CD8-positive, alpha-beta memory T cell (primary cell): Measurements from ENCODE around the gene PHF20. TPM values are rescaled to one million over a fixed set of nuclear protein-coding genes. Genes with fewer than 3 reads are reported as not detected.

Experiments used
- CTCF ChIA-PET: fragments of 350-600 bp; sonication (Branson Sonifier 250); formaldehyde crosslinking; loops from one replicate; lab custom pipeline; 2021; ENCODE audit warnings: antibody characterized with exemption; lab: Charles Lee
- POLR2A ChIA-PET: fragments of 350-600 bp; sonication (Branson Sonifier 250); formaldehyde crosslinking; loops from one replicate; lab custom pipeline; 2021; ENCODE audit warnings: antibody characterized with exemption; lab: Charles Lee
- DNase-seq, 5 donors: peaks; one replicate each; pipeline versions ENCODE4 v3.0.0 to v3.0.0-alpha.2; 2020 to 2022; ENCODE audit warnings: mixed read lengths in 1 of 5
- H3K27ac ChIP-seq: one replicate; pipeline ENCODE4 v1.7.0; 2013; ENCODE audit warnings: low read depth, mild to moderate bottlenecking, low read length, moderate library complexity
- H3K27me3 ChIP-seq: 2 replicates; pipeline ENCODE4 v1.7.0; 2013; ENCODE audit warnings: low read length, mild to moderate bottlenecking; ENCODE audit not compliant: insufficient read depth, poor library complexity, severe bottlenecking
- H3K36me3 ChIP-seq: 2 replicates; pipeline ENCODE4 v1.7.0; 2013; ENCODE audit warnings: mild to moderate bottlenecking, low read length, moderate library complexity; ENCODE audit not compliant: insufficient read depth
- H3K4me1 ChIP-seq: 2 replicates; pipeline ENCODE4 v1.7.0; 2013; ENCODE audit warnings: mild to moderate bottlenecking, low read length, moderate library complexity; ENCODE audit not compliant: insufficient read depth
- H3K4me3 ChIP-seq: 2 replicates; pipeline ENCODE4 v1.7.0; 2013; ENCODE audit warnings: mild to moderate bottlenecking, low read length
- H3K9me3 ChIP-seq: 2 replicates; pipeline ENCODE4 v1.7.0; 2013; ENCODE audit warnings: mild to moderate bottlenecking, low read length
- H3K27ac Mint-ChIP-seq, 8 donors: one replicate each; pipeline ENCODE4 v1.8.0; 2020 to 2021; ENCODE audit warnings: mixed read lengths in 8 of 8, mild to moderate bottlenecking in 6 of 8, inconsistent platforms in 3 of 8, moderate library complexity in 3 of 8
- H3K27me3 Mint-ChIP-seq, 2 donors: one replicate each; pipeline ENCODE4 v1.8.0; 2020 to 2021; ENCODE audit warnings: mixed read lengths in 2 of 2, mild to moderate bottlenecking in 1 of 2, moderate library complexity in 1 of 2
- H3K36me3 Mint-ChIP-seq, 3 donors: one replicate each; pipeline ENCODE4 v1.8.0; 2020 to 2021; ENCODE audit warnings: mixed read lengths in 3 of 3, inconsistent platforms in 1 of 3, mild to moderate bottlenecking in 1 of 3
- H3K4me1 Mint-ChIP-seq, 3 donors: one replicate each; pipeline ENCODE4 v1.8.0; 2020 to 2021; ENCODE audit warnings: mixed read lengths in 3 of 3, inconsistent platforms in 1 of 3, mild to moderate bottlenecking in 1 of 3
- H3K4me3 Mint-ChIP-seq, 7 donors: one replicate each; pipeline ENCODE4 v1.8.0; 2020 to 2021; ENCODE audit warnings: mixed read lengths in 7 of 7, mild to moderate bottlenecking in 6 of 7, moderate library complexity in 4 of 7, inconsistent platforms in 2 of 7
- H3K9me3 Mint-ChIP-seq, 5 donors: one replicate each; pipeline ENCODE4 v1.8.0; 2020 to 2022; ENCODE audit warnings: mixed read lengths in 5 of 5, mild to moderate bottlenecking in 3 of 5, moderate library complexity in 2 of 5, inconsistent platforms in 1 of 5
- polyA plus RNA-seq: library from polyadenylated mRNA; unstranded; fragments of 300-500 nt; fragmentation: Illumina TruSeq; gene quantifications from one replicate; pipeline ENCODE4 v1.2.3, GENCODE V29; 2021
- total RNA-seq, 2 experiments: library from RNA; stranded (reverse); gene quantifications; one replicate each; pipeline ENCODE4 v1.2.3, GENCODE V29; 2021

Gene PHF20
- total and polyA plus RNA-seq, 3 experiments from 2014 or later: 53.9 to 124 (median 54.3) TPM

GRCh38 chr20:35734777-35735649 lies 36.8 kb upstream of the PHF20 start:
- Histone ChIP-seq H3K9me3 (no peaks in the 10 kb centered on the region), H3K27me3 (no peaks in the 10 kb centered on the region), H3K4me3 (no peak overlapping the region), H3K27ac (no peak overlapping the region), H3K36me3 (peaks cover 72% of the 10 kb centered on the region), H3K4me1 (peaks cover 93% of the 10 kb centered on the region)
- POLR2A ChIA-PET: interaction anchor here (0.7 to 1.7 kb wide), 3 partner anchors 9 to 114 kb away, joined by 3 to 10 read pairs (median 5); no protein-coding TSS in a partner anchor
- peaks cover 76 to 92% (median 87%) of the 10 kb centered on the region in 3 donors for H3K4me1 Mint-ChIP-seq
- H3K27ac Mint-ChIP-seq: peak overlapping the region in 6 of 8 donors; percentile 11 to 91 (median 70)
- peak overlapping the region; percentile 35 to 74 (median 71) for H3K4me3 Mint-ChIP-seq
- no peak for DNase-seq
- H3K36me3 Mint-ChIP-seq: peaks cover 27 to 88% (median 33%) of the 10 kb centered on the region in 3 donors
- no peaks in the 10 kb centered on the region for H3K9me3 Mint-ChIP-seq
- H3K27me3 Mint-ChIP-seq: peaks cover 0 to 3% of the 10 kb centered on the region in 2 donors
- CTCF ChIA-PET: interaction anchor here (0.9 to 1.4 kb wide), 3 partner anchors 14 to 134 kb away, joined by 3 read pairs; no protein-coding TSS in a partner anchor

DNA sequence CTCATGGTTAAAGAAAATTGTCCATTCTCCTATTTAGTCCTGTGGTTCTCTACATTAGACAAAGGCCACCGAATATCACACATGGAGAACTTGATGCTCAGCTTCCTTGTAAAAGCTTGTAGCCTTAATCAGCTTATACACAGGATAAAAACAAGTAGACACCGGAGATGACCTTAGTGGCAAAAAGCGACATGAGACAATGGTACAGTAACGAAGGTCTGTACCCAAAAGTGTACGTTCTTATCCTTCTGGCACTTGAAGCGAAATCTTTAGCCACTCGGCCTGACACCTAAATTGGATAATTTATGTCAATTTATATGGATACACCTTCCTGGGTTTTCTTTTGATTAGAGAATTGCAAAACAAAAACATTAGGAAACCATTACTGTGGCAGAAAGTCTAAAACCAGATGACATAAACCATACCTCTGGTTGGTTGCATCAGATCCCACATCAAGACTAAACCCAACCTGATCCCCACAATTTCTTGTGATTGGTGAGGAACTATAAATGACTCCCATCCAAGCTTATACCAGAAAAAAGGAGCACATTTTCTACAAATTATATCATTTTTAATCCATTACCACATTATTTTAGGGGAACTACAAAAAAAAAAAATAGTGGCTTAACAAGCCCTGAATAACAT lies 35.9 kb upstream of the PHF20 start:
- peak overlapping the region; percentile 34 to 91 (median 59) for H3K27ac Mint-ChIP-seq
- POLR2A ChIA-PET: interaction anchor here (1.7 kb wide), 1 partner anchor 11 kb away, joined by 10 read pairs; no protein-coding TSS in a partner anchor
- H3K27me3 ChIP-seq: no peaks in the 10 kb centered on the region
- H3K4me3 ChIP-seq: no peak overlapping the region
- H3K36me3 ChIP-seq: peaks cover 70% of the 10 kb centered on the region
- H3K9me3 ChIP-seq: no peaks in the 10 kb centered on the region
- no peak overlapping the region for H3K27ac ChIP-seq
- no peak for DNase-seq
- no peaks in the 10 kb centered on the region for H3K9me3 Mint-ChIP-seq
- peaks cover 90% of the 10 kb centered on the region for H3K4me1 ChIP-seq
- peak overlapping the region; percentile 63 to 74 (median 72) for H3K4me3 Mint-ChIP-seq
- CTCF ChIA-PET: interaction anchor here (0.9 to 1.4 kb wide), 3 partner anchors 15 to 135 kb away, joined by 3 read pairs; no protein-coding TSS in a partner anchor
- peaks cover 0 to 3% of the 10 kb centered on the region in 2 donors for H3K27me3 Mint-ChIP-seq
- peaks cover 73 to 90% (median 85%) of the 10 kb centered on the region in 3 donors for H3K4me1 Mint-ChIP-seq
- H3K36me3 Mint-ChIP-seq: peaks cover 34 to 87% (median 35%) of the 10 kb centered on the region in 3 donors

- CTCF ChIA-PET: interaction anchor here (0.7 kb wide), 1 partner anchor 137 kb away, joined by 3 read pairs; no protein-coding TSS in a partner anchor
- Mint-ChIP-seq H3K27ac (peak overlapping the region; percentile 36 to 86 (median 82)), H3K4me1 (peaks cover 61 to 81% (median 74%) of the 10 kb centered on the region in 3 donors)
Observed at GRCh38 chr20:35737865-35738333, 33.9 kb upstream of the PHF20 start.

GRCh38 chr20:35738410-35739179 lies 33.2 kb upstream of the PHF20 start:
- H3K27ac ChIP-seq: no peak overlapping the region
- DNase-seq: no peak
- H3K27me3 ChIP-seq: no peaks in the 10 kb centered on the region
- ChIA-PET CTCF (interaction anchor here (0.7 to 1.5 kb wide), 2 partner anchors 33 to 138 kb away, joined by 3 to 7 read pairs; partner anchors contain the start of gene PHF20), POLR2A (interaction anchor here (2.1 to 7.1 kb wide), 2 partner anchors 30 to 39 kb away, joined by 13 to 337 read pairs; partner anchors contain the start of genes NFS1, PHF20 and ROMO1)
- H3K27me3 Mint-ChIP-seq: peaks cover 0 to 5% of the 10 kb centered on the region in 2 donors
- peak overlapping the region; percentile 49 to 81 (median 74) for H3K4me3 Mint-ChIP-seq
- peaks cover 0 to 2% (median 0%) of the 10 kb centered on the region in 5 donors for H3K9me3 Mint-ChIP-seq
- H3K4me1 ChIP-seq: peaks cover 72% of the 10 kb centered on the region
- no peaks in the 10 kb centered on the region for H3K9me3 ChIP-seq
- peak overlapping the region; percentile 36 to 86 (median 80) for H3K27ac Mint-ChIP-seq
- H3K4me1 Mint-ChIP-seq: peaks cover 61 to 81% (median 74%) of the 10 kb centered on the region in 3 donors
- peaks cover 26 to 83% (median 32%) of the 10 kb centered on the region in 3 donors for H3K36me3 Mint-ChIP-seq
- peak overlapping the region; percentile 29 for H3K4me3 ChIP-seq
- H3K36me3 ChIP-seq: peaks cover 47% of the 10 kb centered on the region

More at GRCh38 chr20:35737865-35738333, 33.9 kb upstream of the PHF20 start:
- no peak for DNase-seq
- POLR2A ChIA-PET: interaction anchor here (0.6 to 0.7 kb wide), 2 partner anchors 118 to 1627 kb away, joined by 4 read pairs; no protein-coding TSS in a partner anchor
- Histone ChIP-seq H3K27ac (no peak overlapping the region), H3K36me3 (peaks cover 52% of the 10 kb centered on the region), H3K27me3 (no peaks in the 10 kb centered on the region), H3K4me3 (no peak overlapping the region), H3K4me1 (peaks cover 72% of the 10 kb centered on the region), H3K9me3 (no peaks in the 10 kb centered on the region)
- Mint-ChIP-seq H3K9me3 (peaks cover 0 to 2% (median 0%) of the 10 kb centered on the region in 5 donors), H3K27me3 (peaks cover 0 to 7% of the 10 kb centered on the region in 2 donors), H3K36me3 (peaks cover 28 to 87% (median 32%) of the 10 kb centered on the region in 3 donors), H3K4me3 (peak overlapping the region; percentile 49 to 81 (median 74))

DNA sequence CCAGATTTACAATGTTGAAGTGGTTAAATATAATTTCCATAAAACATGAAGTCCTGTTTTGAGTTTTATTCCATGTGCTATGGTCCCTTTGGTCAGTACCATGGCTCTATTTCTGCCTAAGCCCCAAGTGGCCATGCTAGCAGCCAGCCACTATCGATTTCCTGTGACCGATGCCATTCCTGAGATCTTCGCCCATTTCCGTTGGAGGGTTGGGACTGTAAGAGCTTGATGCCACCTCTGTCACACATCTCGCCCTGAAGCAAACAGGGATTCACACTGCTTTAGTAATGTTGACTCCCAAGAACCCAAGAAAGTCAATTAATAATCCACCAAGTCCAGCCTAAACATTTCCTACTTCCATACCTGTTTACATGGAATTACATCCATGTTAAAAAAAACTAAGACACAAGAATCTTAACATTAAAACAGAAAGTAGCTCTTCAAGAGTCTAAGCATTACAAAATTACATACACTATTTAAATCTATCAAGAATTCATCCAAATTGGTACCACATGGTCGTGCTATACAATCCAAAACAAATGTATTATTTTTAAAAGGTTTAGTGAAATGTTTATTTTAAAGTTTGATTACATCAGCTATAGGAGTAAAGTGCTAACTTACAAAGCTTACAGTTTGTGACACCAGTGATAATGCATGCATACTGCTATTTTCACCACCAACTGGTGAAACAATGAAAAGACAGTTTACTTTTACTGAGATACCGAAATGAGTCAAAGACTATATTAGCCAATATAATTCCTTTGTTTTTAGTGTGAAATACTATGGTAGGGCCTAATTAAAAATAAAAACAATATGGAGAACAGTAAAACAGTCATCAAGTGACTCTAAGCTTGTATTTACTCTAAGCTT lies 32.3 kb upstream of the PHF20 start:
- Histone ChIP-seq H3K9me3 (no peaks in the 10 kb centered on the region), H3K36me3 (peaks cover 37% of the 10 kb centered on the region), H3K27ac (no peak overlapping the region), H3K4me3 (peak overlapping the region; percentile 91), H3K4me1 (peaks cover 72% of the 10 kb centered on the region), H3K27me3 (no peaks in the 10 kb centered on the region)
- H3K27ac Mint-ChIP-seq: peak overlapping the region; percentile 61 to 100 (median 90)
- peak overlapping the region; percentile 95 to 100 (median 99) for H3K4me3 Mint-ChIP-seq
- peaks cover 20 to 73% (median 32%) of the 10 kb centered on the region in 3 donors for H3K36me3 Mint-ChIP-seq
- no peak for DNase-seq
- H3K9me3 Mint-ChIP-seq: peaks cover 0 to 2% (median 0%) of the 10 kb centered on the region in 5 donors
- POLR2A ChIA-PET: interaction anchor here (0.6 to 7.1 kb wide), 6 partner anchors 29 to 1142 kb away, joined by 3 to 337 read pairs (median 4); partner anchors contain the start of genes CEP250, NFS1, PHF20 and ROMO1
- H3K4me1 Mint-ChIP-seq: peaks cover 60 to 81% (median 74%) of the 10 kb centered on the region in 3 donors
- CTCF ChIA-PET: interaction anchor here (0.8 to 1.5 kb wide), 5 partner anchors 9 to 138 kb away, joined by 3 to 7 read pairs (median 4); partner anchors contain the start of gene PHF20
- H3K27me3 Mint-ChIP-seq: peaks cover 0 to 5% of the 10 kb centered on the region in 2 donors
